GM18861 (cell line): ENCODE results near the gene ANK3.
"Not testable (repeated sequence)": the region's sequence is repeated elsewhere in the genome, so short reads cannot be mapped to it uniquely, and the experiment has no call there.

ENCODE experiments used
- ATAC-seq: cut with Tn5 transposase; IDR thresholded peaks from one replicate; pipeline ENCODE4 v1.9.1; 2021; ENCODE audit not compliant: unreplicated experiment

The ANK3 gene

GRCh38 chr10:60042262-60042661 lies 347.4 kb downstream of the ANK3 start:
- no peak for ATAC-seq

GRCh38 chr10:60041489-60042133 lies 348.1 kb downstream of the ANK3 start:
- ATAC-seq = peak; percentile 53

DNA sequence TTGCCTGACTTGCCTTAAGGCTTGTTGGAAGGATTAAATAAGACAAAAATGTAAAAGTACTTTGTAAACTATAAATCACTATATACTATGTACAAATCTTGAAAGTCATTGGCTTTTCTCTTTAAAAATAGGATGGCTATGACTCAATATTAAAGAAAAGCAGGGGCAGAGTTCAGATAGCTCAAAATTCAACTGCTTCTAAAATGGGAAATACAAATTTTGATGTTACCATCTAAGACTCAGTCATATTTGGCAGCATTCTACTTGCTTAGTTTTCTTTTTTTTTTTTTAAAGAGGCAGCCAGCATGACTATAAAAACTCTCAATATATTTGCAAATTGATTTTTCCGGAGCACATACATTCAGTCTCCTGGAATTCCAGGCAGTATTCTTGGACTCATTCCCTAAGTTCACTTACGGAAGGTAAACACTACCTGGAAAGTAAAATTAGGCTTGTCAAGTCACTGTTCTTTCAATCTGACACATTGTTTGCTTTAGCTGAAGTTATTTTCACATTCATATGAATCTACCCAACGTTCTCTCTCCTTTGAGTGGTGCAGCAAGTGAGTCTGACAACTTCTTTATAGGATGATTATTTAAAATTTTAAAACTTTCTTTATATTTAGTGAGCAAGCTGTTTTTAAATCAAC lies 349.5 kb downstream of the ANK3 start:
- no peak for ATAC-seq

GRCh38 chr10:60035984-60036383 lies 353.7 kb downstream of the ANK3 start:
- no peak for ATAC-seq

DNA sequence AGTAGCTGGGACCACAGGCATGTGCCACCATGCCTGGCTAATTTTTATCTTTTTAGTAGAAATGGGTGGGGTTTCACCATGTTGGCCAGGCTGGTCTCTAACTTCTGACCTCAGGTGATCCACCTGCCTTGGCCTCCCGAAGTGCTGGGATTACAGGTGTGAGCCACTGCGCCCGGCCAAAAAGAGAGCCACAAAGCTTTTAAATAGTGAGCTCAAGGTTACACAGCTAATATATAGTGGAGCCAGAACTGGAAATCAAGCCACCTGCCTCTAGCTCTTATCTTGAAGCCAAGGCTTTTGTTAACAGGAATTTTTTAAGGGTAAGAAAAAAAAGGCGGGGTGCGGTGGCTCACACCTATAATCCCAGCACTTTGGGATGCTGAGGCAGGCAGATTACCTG lies 354.3 kb downstream of the ANK3 start:
- ATAC-seq = not testable (repeated sequence)

DNA sequence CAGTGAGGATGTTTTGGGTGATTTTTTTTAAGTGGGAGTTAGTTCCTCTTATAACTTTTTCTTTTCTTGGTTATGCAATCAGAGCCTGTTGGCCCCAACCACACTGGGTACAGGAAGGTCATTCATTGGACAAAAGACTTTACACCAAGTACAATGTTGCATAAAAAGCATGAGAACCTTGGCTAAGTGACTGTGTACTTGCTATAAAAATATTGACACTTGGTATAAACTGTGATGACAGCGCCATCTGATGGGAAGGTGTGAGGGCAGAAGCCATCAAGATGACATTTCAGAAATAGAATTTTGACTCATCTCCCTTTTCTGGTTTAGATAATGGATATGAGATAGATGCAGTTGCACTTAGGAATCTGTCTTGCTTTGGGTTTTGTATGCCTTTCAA lies 357.0 kb downstream of the ANK3 start:
- ATAC-seq = peak; percentile 48

- ATAC-seq = peak; percentile 65
Observed at GRCh38 chr10:60031664-60032063, 358.0 kb downstream of the ANK3 start.

- ATAC-seq = no peak
Observed at GRCh38 chr10:60031183-60031582, 358.5 kb downstream of the ANK3 start.

- ATAC-seq = no peak
Observed at GRCh38 chr10:60029475-60029874, 360.2 kb downstream of the ANK3 start.

- ATAC-seq = no peak
Observed at GRCh38 chr10:60028081-60028480, 361.6 kb downstream of the ANK3 start.

DNA sequence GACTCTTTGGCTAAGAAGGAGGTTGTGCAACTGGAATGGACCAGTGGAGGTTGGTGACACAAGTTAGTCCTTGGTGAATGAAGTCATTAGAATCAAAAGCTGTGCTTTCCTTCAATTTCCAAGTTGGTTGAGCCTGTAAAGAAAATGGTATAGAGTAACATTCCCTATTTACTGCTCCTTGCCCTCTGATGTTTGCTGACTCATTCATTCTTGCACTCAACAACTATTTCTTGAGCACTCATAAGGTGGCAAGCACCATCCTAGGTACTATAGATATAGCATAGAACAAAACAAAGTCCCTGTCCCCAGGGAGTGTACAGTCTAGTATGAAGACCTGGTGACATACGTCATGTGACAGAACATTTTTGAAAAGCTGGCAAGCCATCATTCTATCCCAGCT lies 364.4 kb downstream of the ANK3 start:
- ATAC-seq = no peak

DNA sequence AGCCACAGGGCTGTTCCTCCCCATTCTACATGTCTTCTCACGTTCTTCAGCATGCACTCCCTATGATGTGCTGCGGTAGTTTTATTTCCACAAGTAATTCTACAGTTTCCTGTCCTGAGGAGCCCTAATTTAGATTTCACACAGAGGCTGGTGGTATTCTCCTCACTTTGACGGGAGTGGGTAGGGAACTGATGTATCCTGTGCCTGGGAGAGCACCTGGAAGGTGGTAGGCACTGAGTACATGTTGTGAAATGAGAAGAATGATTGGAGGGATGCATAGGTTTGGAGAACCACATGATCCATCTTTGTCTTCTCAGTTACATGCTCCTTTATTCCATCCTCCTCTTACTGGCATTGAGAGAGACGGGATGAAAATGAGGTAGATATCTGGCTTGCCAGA lies 365.2 kb downstream of the ANK3 start:
- no peak for ATAC-seq

GRCh38 chr10:60023155-60023877 lies 366.4 kb downstream of the ANK3 start:
- ATAC-seq = no peak

GRCh38 chr10:60021361-60021760 lies 368.3 kb downstream of the ANK3 start:
- no peak for ATAC-seq

- ATAC-seq = no peak
Observed at GRCh38 chr10:60016794-60017193, 372.9 kb downstream of the ANK3 start.

- ATAC-seq = no peak
Observed at GRCh38 chr10:60009710-60010383, 379.8 kb downstream of the ANK3 start.

GRCh38 chr10:60009276-60009675 lies 380.4 kb downstream of the ANK3 start:
- ATAC-seq = no peak

- no peak for ATAC-seq
Observed at GRCh38 chr10:60008816-60009215, 380.9 kb downstream of the ANK3 start.

DNA sequence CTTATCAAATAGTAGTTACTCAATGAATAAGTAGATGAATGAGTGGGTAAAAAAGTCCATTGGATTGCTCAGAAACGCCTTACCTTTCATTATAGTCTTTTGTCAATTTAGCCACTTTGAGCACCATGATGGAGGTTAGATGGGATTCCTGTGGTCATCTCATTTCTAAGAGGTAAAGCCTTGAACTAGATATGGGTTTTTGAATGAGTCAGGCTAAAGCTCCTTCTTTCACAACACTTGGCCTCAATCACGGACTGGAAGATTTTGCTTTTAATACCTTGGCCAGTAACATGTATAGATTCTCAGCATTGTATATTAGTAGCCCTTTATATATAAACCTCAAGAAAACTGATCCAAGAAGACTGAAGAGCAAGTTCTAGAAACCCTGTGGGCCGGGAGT lies 383.6 kb downstream of the ANK3 start:
- ATAC-seq = no peak

GRCh38 chr10:60003651-60004523 lies 385.8 kb downstream of the ANK3 start:
- no peak for ATAC-seq

DNA sequence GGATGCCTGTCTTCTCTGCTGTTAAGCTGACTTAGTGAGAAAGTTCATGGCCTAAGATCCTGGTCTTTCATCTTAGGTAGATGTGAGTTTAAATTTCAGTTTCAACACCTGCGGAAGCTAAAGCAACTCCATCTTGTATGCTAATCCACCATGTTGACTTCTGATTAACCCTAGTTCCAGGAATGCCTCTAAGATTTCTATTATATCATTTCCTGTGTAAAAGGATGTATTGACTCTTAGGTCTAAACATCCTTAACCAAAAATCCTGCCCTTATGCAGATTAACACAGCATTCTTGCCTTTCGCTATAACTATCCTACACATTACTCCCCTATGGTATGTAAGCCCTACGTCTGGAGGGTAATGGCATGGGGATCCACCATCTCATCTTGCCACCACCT lies 388.9 kb downstream of the ANK3 start:
- ATAC-seq = no peak
